ENCODE data around the gene TM4SF4.

The TM4SF4 gene

GRCh38 chr3:149534671-149535332 lies 60.3 kb downstream of the TM4SF4 start:
- TF ChIP-seq CTCF (IDR thresholded peaks at IDR 0.05; ENCODE audit: insufficient read depth, missing control alignments): no peak
- FAIRE-seq: no peak
- DNase-seq (ENCODE audit: insufficient read length, low spot score): no peak

DNA sequence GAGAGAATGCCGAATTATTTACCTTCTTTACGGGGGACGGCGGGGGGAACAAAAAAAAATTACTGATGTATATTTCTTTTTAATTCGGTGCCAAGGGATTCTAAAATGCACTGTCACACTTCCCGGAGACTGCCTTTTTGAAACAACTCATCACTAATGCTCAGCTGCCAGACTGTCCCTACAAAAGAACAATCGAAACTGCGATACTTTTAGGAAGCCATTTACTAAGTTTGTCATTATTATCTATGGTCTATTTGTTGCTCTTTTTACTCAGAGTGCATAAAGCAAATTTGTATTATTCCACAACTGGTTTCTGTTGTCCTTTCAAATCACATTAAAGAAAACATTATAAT lies 60.8 kb downstream of the TM4SF4 start:
- FAIRE-seq (no peak), DNase-seq (ENCODE audit: insufficient read length, low spot score) (no peak)
- TF ChIP-seq CTCF (IDR thresholded peaks at IDR 0.05; ENCODE audit: insufficient read depth, missing control alignments): no peak

DNA sequence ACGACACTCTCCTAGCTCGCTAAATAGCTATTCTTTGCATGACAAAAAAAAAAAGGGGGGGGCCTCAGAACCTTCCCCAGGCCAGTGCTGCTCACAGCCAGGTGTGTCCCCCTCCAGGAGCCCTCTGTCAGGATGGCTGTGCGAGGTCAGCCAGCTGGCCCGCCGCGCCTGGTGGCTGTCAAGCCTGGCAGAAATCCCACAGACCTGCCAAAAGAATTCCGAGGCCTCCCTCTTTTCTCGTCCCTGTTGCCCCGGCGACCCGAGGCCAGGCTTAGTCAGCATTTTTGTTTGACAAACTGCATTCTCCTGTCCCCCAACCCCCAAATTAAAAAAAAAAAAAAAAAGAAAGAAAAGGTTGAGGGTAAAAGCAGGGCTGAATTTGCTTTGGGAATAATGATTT lies 61.9 kb downstream of the TM4SF4 start:
- FAIRE-seq (no peak), DNase-seq (ENCODE audit: insufficient read length, low spot score) (no peak)
- TF ChIP-seq CTCF (IDR thresholded peaks at IDR 0.05; ENCODE audit: insufficient read depth, missing control alignments): no peak

DNA sequence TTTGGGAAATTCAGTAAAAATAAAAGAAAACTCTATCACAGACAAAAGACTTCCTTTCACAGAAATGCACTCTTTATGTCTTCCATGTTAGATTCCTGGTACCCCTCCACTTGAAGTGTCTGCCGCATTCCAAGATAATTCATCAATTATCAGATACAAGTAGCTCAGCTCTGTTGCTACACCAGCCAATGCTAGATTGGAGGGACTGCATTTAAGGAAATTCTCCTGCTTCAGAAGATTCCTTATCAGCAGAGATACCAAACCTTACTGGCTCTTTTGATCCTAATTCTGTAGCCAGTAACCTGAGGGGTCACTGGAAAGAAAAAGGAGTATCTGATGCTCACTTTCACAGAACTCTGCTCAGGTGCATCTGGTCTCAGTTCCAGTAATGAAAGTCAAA lies 63.9 kb downstream of the TM4SF4 start:
- no peak for DNase-seq (ENCODE audit: insufficient read length, low spot score)
- no peak for FAIRE-seq
- no peak for TF ChIP-seq CTCF (IDR thresholded peaks at IDR 0.05; ENCODE audit: insufficient read depth, missing control alignments)

DNA sequence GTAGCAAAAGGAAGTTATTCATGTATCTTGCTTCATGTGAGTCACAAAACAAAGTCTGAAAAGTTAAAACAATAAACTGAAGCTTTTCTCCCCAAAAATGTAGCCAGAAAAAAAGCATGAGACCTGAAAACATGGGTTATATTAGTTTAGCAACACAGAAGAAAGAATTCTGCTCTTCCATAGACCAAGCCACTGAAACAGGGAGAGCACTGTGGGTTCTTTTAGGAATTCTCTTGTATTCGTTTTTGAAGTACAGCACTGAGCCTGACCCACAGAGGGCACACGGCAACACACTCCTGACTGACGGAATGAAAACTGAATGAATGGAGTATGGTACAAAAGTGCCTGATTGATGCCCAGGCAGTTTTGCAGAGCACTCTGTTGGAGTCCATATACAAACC lies 66.6 kb downstream of the TM4SF4 start:
- DNase-seq (ENCODE audit: insufficient read length, low spot score) (no peak), FAIRE-seq (no peak)
- TF ChIP-seq CTCF (IDR thresholded peaks at IDR 0.05; ENCODE audit: insufficient read depth, missing control alignments): no peak

DNA sequence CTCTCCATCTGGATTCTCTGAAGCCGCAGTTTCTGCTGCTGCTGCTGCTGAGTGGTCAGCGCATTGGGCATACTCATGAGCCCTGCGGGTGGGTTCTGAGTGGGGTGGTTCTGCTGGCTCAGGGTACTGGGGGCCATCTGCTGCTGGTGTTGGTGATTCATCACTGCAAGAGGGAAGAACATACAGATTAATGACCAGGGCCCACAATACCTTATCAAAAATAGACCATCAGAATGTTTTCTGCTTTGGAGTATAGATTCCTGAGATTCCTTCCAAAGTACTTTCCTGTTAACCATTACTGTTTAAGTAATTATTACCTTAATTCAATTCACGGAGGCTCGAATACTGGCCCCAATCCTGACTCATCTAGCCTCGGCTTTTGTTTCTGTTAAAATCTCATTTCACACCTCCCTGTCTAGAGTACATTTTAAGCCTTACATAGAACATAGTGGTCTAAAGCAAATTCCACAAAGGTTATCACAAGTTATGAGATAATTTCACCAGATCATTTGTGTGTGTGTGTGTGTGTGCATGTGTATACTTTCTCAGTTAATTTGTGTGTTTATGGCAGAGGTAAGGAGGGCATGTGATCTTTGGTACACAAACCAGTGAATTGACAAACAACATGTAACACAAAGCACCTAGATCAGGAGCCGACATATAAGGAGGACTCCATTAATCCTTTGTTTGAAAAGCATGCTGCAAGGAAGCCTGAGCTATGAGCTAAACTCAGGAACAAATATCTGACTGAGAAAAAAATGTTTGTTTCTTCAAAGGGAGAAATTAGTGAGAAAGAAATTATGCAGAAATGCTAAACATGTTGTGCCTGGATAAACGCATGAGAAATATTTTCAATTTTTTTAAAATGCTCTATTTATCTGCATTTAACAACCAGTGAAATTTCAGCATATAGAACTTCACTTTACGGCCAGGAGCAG lies 68.1 kb downstream of the TM4SF4 start:
- no peak for TF ChIP-seq CTCF (IDR thresholded peaks at IDR 0.05; ENCODE audit: insufficient read depth, missing control alignments)
- no peak for DNase-seq (ENCODE audit: insufficient read length, low spot score)
- no peak for FAIRE-seq

- no peak for FAIRE-seq
- DNase-seq (ENCODE audit: insufficient read length, low spot score): no peak
- TF ChIP-seq CTCF (IDR thresholded peaks at IDR 0.05; ENCODE audit: insufficient read depth, missing control alignments): no peak
These were observed 70.6 kb downstream of the TM4SF4 start for GRCh38 chr3:149545049-149545448.

Data from D721Med (cell line).